Stimulated activated CD8-positive, alpha-beta memory T cell treated with anti-CD3 and anti-CD28 coated beads, Interleukin-4, amount 100 ng/mL, for 4 hours (primary cell): ENCODE measurements around the gene ZNF648.
"Not testable (repeated sequence)": the region's sequence is repeated elsewhere in the genome, so short reads cannot be mapped to it uniquely, and the experiment has no call there.

Experiments used
- DNase-seq, 2 donors: peaks; one replicate each; pipeline ENCODE4 v3.0.0-alpha.2; 2020; ENCODE audit warnings: low read depth in 2 of 2, low spot score in 1 of 2

The ZNF648 gene

DNA sequence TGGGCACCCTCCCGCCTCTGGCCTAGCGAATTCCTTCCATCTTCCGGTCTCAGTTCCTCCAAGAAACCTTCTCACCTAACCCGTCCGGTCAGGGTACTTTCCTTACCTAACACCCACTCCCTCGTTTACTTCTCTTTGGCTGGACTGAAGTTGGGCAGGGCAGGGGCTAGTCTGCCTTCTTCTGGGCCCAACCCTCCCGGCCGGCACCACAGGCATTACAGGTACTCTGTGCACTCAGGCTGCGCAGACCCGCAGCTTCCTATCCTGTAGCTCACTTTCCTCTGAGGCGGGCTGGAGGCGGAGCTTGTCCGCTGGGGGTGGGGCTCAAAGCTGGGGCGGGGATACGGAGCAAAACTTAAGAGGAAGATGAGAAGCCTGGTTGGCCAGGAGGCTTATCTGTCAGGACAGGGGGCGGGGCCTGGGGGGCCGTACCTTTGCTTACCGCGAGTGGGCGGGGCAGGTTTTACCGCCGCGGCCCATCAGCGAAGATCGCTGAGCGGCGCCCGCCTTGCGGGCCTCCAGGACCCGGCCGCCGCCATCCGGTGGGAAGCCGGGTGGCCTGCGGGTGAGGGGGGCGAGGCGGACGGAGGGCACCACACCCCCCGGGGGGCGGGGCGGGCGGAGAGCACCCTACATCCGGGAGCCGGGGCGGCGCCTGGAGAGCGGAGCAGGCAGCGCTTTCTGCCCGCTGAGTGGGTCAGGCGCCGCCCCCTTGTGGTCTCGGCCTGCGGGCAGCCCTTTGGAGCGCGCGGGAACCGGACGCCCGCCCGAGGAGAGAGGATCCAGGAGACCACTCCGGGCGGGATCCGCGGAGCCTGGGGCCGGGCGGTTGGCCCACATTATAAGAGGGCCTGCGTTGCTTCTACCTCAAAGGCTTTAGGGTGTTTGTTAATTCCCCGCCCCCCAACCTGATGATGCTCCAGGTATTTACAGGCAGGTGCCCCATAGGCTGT is 31.9 kb downstream of the ZNF648 start:
- peak; percentile 96 to 97 for DNase-seq

DNA sequence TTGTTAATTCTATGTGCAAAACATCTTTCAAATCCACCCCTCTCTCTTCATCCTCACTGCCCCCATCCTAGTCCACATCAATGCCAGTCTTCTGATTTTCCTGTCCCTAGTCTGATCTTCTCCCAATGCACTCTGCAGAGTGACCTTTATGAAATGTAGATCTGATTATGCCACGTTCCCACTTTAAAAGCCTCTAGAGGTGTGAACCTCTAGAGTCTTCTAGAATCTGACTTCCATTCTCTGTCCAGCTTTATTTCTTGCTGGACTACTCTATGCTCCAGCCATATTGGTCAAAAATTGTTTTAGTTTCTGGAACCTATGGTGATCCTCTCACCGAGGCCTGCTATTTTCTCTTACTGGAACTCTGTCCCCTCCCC is 32.5 kb downstream of the ZNF648 start:
- DNase-seq, result no peak

DNA sequence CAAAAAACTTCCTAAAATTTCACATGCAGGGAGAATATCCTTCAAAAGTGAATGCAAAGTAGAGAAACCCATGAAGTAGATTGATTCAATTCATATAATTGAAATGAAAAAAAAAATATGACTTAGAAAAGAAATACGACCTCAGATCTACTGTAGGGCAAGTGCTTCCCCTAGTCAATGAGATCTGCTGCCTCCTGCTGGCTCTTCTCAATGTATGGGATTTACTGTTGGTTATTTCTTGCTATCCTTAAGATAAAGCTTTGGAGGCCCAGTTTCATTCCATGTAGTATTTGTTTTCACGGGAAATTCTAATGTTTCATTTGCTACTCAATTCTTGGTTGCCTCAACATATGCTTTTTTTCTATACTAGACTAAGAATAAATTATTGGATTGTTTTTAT is 46.2 kb downstream of the ZNF648 start:
- no peak for DNase-seq

DNA sequence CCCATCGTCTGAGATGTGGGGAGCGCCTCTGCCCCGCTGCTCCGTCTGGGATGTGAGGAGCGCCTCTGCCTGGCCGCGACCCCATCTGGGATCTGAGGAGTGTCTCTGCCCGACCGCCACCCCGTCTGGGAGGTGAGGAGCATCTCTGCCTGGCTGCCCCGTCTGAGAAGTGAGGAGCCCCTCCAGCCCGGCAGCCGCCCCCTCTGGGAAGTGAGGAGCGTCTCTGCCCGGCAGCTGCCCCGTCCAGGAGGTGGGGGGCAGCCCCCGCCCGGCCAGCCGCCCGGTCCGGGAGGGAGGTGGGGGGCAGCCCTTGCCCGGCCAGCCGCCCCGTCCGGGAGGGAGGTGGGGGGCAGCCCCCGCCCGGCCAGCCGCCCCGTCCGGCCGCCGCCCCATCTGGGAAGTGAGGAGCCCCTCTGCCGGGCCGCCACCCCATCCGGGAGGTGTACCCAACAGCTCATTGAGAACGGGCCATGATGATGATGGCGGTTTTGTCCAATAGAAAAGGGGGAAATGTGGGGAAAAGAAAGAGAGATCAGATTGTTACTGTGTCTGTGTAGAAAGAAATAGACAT is 50.6 kb downstream of the ZNF648 start:
- not testable (repeated sequence) for DNase-seq

DNA sequence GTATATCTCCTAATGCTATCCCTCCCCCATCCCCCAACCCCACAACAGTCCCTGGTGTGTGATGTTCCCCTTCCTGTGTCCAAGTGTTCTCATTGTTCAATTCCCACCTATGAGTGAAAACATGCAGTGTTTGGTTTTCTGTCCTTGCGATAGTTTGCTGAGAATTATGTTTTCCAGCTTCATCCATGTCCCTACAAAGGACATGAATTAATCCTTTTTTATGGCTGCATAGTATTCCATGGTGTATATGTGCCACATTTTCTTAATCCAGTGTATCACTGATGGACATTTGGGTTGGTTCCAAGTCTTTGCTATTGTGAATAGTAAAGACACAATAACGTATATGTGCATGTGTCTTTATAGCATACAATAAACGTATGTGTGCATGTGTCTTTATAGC is 56.1 kb downstream of the ZNF648 start:
- DNase-seq, result not testable (repeated sequence)

DNA sequence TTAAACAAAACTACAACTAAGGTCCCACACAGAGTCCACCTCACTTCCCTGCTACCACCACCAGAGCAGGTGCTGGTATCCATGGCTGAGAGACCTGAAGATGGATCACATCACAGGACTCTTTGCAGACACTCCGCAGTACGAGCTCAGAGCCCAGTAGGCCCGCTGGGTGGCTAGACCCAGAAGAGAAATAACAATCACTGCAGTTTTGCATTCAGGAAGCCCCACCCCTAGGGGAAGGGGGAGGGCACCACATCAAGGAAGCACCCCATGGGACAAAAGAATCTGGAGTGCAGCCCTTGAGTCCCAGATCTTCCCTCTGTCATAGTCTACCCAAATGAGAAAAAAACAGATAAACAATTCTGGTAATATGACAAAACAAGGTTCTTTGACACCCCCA is 56.9 kb downstream of the ZNF648 start:
- DNase-seq, result no peak
